ENCODE data around the gene ATG7. TPM values are rescaled to one million over a fixed set of nuclear protein-coding genes. Genes with fewer than 3 reads are reported as not detected.

Gene ATG7
- total RNA-seq, 1 donor from 2014 or later, result 23.0 TPM

- Mint-ChIP-seq H3K27me3 (ENCODE audit: unreplicated experiment) (peaks cover 2% of the 10 kb centered on the region), H3K27ac (ENCODE audit: unreplicated experiment) (no peak overlapping the region), H3K9me3 (ENCODE audit: unreplicated experiment) (no peaks in the 10 kb centered on the region), H3K4me1 (ENCODE audit: low read depth, unreplicated experiment) (no peaks in the 10 kb centered on the region), H3K36me3 (ENCODE audit: unreplicated experiment) (peaks cover 6% of the 10 kb centered on the region), H3K4me3 (ENCODE audit: unreplicated experiment) (no peak overlapping the region)
- TF ChIP-seq CTCF (IDR thresholded peaks at IDR 0.05; ENCODE audit: partially characterized antibody, unreplicated experiment), result no peak
- no peak for DNase-seq
Observed at GRCh38 chr3:11328196-11328945, 56.2 kb downstream of the ATG7 start.

DNA sequence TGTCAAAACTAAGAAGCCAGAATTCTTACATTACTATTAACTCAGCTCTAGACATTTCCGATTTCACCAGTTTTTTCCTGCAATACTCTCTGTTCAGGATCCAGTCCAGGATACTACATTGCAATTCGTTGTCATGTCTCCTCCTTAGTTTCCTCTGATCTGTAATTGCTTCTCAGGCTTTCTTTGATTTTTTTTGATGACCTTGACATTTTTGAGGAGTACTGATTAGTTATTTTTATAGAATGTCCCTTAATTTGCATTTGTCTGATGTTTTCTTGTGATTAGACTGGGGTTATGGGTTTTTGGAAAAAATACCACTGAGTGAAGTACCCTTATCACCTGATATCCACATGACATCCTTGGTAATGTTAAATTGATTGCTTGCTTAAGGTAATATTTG lies 57.6 kb downstream of the ATG7 start:
- H3K27ac Mint-ChIP-seq (ENCODE audit: unreplicated experiment), result no peak overlapping the region
- no peaks in the 10 kb centered on the region for H3K4me1 Mint-ChIP-seq (ENCODE audit: low read depth, unreplicated experiment)
- no peak for TF ChIP-seq CTCF (IDR thresholded peaks at IDR 0.05; ENCODE audit: partially characterized antibody, unreplicated experiment)
- H3K36me3 Mint-ChIP-seq (ENCODE audit: unreplicated experiment), result peaks cover 6% of the 10 kb centered on the region
- no peak for DNase-seq
- H3K27me3 Mint-ChIP-seq (ENCODE audit: unreplicated experiment), result peaks cover 2% of the 10 kb centered on the region
- peaks cover 1% of the 10 kb centered on the region for H3K9me3 Mint-ChIP-seq (ENCODE audit: unreplicated experiment)
- no peak overlapping the region for H3K4me3 Mint-ChIP-seq (ENCODE audit: unreplicated experiment)

DNA sequence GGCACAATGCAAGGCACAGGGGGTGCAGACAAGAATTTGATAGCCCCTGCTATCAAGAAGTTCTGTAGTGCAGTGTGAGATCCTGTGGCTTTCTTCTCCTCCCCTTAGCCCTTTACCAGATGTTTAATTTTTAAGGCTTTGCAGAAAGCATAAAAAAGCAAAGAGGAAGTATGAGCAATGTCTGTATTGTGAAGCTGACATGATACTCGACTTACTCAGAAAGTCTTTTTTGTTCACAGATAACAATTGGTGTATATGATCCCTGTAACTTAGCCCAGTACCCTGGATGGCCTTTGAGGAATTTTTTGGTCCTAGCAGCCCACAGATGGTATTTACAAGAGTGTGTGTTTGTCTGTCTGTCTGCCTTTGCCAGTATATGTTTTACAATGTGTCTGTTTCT lies 58.9 kb downstream of the ATG7 start:
- no peak overlapping the region for H3K4me3 Mint-ChIP-seq (ENCODE audit: unreplicated experiment)
- H3K27me3 Mint-ChIP-seq (ENCODE audit: unreplicated experiment), result peaks cover 2% of the 10 kb centered on the region
- peaks cover 6% of the 10 kb centered on the region for H3K36me3 Mint-ChIP-seq (ENCODE audit: unreplicated experiment)
- H3K27ac Mint-ChIP-seq (ENCODE audit: unreplicated experiment), result no peak overlapping the region
- no peak for TF ChIP-seq CTCF (IDR thresholded peaks at IDR 0.05; ENCODE audit: partially characterized antibody, unreplicated experiment)
- peaks cover 1% of the 10 kb centered on the region for H3K9me3 Mint-ChIP-seq (ENCODE audit: unreplicated experiment)
- DNase-seq, result no peak
- H3K4me1 Mint-ChIP-seq (ENCODE audit: low read depth, unreplicated experiment), result no peaks in the 10 kb centered on the region

DNA sequence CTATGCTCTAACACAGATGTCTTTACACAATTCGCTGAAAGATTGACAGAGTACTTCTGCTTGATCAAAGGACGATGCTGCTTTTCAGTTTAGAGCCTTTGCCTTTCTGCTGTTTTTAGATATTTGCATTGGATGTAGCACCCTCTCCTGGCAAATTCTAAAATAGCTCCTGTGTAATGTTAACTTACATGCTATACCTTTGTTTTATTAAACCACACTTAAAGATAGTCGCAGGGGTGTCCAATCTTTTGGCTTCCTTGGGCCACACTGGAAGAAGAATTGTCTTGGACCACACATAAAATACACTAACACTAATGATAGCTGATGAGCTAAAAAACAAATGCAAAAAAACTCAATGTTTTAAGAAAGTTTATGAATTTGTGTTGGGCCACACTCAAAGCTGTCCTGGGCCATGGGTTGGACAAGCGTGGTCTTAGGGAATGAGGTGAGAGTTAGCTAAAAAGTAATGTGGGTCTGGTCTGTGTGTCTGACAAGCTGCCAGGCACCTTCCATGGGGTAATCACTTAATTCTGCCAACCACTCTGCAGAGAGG lies 62.9 kb downstream of the ATG7 start:
- no peaks in the 10 kb centered on the region for H3K36me3 Mint-ChIP-seq (ENCODE audit: unreplicated experiment)
- no peak overlapping the region for H3K4me3 Mint-ChIP-seq (ENCODE audit: unreplicated experiment)
- TF ChIP-seq CTCF (IDR thresholded peaks at IDR 0.05; ENCODE audit: partially characterized antibody, unreplicated experiment), result peak; percentile 44
- no peak overlapping the region for H3K27ac Mint-ChIP-seq (ENCODE audit: unreplicated experiment)
- no peak for DNase-seq
- H3K4me1 Mint-ChIP-seq (ENCODE audit: low read depth, unreplicated experiment), result no peaks in the 10 kb centered on the region
- no peaks in the 10 kb centered on the region for H3K27me3 Mint-ChIP-seq (ENCODE audit: unreplicated experiment)
- peaks cover 1% of the 10 kb centered on the region for H3K9me3 Mint-ChIP-seq (ENCODE audit: unreplicated experiment)

DNA sequence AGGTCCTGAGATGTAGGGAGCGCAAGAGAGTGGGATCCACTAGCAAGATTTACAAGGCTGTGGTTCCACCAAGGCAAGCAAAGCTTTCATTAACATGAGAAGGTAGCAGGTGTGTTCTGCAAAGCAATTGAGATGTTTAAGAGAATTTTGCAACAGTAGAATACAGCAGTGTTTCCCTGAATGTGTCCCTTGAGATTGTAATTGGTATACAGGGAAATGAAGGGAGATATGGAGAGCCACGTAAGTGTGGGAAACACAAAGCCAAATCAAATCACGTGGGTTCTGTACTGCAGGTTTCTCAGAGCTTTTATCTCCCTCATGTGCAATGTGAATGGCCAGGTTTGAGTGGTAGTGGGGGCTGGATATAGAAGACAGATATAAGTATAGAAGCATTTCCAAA lies 67.3 kb downstream of the ATG7 start:
- Mint-ChIP-seq H3K36me3 (ENCODE audit: unreplicated experiment) (no peaks in the 10 kb centered on the region), H3K4me3 (ENCODE audit: unreplicated experiment) (no peak overlapping the region), H3K27me3 (ENCODE audit: unreplicated experiment) (no peaks in the 10 kb centered on the region), H3K27ac (ENCODE audit: unreplicated experiment) (peak overlapping the region; percentile 8), H3K4me1 (ENCODE audit: low read depth, unreplicated experiment) (no peaks in the 10 kb centered on the region), H3K9me3 (ENCODE audit: unreplicated experiment) (no peaks in the 10 kb centered on the region)
- TF ChIP-seq CTCF (IDR thresholded peaks at IDR 0.05; ENCODE audit: partially characterized antibody, unreplicated experiment), result no peak
- DNase-seq, result no peak
